ENCODE results near the gene ATP11A.

Gene ATP11A

DNA sequence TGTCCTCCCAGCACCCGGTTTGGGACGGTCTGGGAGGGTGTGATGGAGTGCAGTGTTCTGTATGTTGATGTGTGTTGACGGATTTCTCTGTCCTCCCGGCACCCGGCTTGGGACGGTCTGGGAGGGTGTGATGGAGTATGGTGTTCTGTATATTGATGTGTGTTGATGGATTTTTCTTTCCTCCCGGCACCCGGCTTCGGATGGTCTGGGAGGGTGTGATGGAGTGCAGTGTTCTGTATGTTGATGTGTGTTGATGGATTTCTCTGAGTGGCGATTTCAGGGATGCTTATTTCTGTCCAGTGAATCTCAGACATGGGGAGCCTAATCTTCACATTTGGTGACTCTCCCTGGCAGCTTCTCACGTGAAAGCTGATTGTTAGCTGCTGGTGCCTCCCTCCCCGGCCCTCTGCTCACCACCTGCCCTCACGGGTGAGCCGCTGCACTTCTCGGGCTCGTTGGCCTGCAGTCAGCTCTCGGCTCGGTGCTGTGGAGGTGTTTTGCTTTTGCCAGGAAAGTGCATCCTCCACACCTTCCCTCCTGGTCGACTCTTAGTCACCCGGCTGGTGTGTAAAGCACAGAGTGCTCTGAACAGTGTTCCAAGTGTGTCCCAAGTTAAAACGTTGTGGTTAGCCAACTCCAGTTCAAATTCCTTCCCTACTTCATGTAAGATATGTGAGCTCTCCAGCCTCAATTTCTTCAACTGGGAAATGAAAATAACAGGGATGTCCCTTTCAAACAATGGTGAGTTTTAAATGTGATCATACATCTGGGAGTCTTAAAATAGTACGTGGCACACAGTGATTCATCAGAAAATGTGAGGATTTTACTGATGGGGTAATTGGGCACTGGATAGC is 54.6 kb downstream of the ATP11A start:
- DNase-seq, result no peak

DNA sequence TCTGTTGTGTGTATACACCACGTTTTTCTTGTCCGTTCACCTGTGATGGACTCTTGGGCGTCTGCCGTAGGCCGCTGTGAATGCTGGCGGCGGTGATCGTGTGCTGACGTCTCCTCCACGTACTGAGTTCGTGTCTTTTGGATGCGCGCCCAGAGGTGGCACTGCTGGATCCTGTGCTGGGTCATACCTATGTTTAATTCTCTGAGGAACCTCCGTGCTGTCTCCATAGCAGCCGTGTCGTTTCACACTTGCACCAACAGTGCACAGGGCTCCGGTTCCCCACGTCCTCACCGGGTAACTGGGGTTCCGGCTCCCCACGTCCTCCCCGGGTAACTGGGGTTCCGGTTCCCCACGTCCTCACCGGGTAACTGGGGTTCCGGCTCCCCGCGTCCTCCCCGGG is 56.2 kb downstream of the ATP11A start:
- DNase-seq, result no peak

DNA sequence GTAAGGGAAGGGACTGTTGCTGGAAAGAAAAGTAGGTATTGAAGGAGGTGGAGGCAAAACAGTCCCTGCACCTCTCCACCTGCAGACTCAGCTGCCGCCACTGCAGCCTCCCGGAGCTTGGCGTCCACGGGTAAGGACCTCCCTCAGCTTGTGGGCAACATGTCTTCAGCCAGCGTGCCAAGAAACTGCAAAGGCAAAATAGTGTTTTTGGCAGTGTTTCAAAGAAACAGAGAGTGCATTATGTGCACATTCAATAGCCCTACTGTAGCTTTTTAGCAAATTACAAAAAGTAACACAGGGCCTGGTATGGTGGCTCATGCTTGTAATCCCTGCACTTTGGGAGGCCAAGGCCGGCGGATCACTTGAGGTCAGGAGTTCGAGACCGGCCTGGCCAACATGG is 57.4 kb downstream of the ATP11A start:
- DNase-seq, result no peak

DNA sequence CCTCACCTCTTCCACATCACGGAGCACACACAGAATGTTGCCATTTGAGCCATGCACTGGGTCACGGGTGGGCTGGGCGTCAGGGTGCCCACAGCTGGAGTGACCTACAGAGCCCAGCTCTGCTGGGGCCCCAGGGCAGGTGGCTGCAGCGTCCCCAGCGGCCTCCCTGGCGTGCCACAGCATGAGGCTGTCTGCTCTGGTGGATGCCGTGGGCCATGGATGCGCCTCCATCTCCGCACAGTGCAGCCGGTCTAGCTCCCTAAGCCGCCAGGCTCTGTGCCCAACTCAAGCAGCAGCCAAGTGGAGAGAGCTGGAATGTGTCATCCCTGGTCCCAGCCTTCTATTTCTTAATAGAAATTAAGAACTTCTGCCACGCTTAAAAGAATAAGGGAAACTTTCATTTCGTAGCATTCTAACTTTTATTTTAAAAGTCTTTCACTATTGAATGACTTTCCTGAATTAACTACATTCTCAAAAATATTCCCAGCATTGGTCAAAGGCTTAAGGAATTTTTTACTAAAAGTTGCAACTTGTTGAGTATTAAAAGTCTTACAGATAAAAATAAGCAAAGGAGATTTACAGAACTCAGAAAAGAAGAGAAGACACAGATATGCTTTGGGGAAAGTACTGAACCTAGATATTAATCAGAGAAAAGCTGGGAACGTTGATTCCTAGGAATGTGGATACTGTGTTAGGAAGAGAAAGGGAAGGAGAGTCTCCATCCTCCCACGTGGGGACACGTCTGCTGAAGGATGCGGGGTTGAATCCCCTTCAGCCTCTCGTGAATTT is 59.3 kb downstream of the ATP11A start:
- no peak for DNase-seq

DNA sequence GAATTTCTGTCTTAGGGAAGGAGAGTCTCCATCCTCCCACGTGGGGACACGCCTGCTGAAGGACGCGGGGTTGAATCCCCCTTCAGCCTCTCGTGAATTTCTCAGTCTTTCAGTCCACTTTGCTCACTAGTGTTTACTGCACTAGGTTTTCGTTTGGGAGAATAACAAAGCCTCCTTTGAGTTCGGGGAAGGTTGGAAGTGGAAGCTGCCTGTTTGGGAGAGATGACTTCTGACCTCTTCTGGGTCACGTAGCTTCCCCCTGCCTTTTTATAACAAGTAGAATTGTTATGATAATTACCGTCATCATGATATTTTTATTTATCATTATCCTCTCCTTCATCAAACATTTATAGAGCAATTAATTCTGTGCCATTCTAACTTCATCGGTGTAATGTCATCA is 60.7 kb downstream of the ATP11A start:
- no peak for DNase-seq

DNA sequence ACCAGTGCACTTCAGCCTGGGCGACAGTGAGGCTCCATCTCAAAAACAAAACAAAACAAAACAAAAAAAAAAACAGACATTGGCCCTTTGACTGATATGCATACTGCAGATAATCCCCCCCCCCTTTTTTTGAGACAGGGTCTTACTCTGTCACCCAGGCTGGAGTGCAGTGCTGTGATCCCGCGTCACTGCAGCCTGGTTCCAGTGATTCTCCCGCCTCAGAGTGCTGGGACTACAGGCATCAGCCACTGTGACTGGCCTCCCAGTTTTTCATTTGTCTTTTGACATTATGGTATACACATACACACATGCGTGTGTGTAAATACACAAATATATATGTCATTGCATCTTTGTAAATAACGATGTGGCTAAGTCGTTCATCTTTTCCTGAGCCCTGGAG is 61.8 kb downstream of the ATP11A start:
- DNase-seq, result no peak

DNA sequence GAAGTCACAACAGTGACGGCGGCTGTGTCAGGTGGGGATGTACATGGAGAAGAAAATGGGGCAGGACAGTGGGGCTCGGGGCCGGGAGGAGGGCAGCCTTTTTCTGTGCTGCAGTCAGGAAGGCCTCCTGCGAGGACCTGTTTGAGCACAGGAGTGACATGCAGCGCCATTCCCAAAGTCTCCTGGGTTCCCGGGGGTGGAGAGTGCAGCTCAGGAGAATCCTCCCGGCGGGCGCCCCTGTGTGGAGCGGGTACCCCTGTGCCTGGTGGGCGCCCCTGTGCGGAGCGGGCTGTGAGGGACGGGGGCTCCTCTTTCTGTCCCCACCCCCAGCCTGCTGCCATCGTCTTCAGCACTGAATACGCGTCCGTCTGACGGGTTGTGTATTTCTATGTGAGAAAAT is 62.4 kb downstream of the ATP11A start:
- no peak for DNase-seq

DNA sequence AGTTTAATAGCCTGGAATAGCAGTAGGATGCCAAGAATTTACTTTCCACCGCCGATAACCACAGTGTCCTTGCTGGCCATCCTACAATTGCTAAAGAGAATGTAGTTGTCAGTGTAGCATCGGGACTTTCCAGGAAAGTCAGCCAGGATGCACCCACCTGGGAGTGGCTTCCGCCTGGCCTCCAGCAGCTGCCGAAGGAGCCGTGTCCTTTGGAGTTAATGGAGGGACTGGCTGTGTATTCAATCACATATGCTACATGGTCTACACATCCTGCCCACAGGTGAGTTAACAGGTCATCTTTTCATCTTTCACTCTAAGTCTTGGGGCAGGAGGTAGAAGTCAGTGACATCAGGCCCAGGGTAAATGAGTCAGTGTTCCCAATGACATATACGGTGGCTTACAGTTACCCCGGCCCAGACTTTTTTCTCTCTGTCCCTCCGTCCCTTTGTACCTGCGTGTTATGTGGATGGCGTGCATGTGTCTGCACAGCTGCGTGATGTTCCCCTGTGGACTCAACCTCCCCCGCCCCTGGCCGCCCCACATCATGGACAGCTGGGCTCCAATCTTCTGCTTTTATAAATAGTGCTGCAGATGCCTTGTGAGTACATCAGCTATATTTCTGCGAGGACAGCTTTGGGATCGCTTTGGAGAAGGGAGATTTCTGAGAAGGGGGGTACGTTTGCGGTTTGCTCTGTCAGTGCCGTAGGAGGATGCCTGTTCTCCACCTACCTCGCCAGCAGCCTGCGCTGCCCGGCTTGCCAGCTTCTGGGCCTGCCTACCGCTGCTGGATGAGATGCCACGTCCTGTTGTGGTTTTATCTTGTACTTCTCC is 63.1 kb downstream of the ATP11A start:
- peak; percentile 28 for DNase-seq

DNA sequence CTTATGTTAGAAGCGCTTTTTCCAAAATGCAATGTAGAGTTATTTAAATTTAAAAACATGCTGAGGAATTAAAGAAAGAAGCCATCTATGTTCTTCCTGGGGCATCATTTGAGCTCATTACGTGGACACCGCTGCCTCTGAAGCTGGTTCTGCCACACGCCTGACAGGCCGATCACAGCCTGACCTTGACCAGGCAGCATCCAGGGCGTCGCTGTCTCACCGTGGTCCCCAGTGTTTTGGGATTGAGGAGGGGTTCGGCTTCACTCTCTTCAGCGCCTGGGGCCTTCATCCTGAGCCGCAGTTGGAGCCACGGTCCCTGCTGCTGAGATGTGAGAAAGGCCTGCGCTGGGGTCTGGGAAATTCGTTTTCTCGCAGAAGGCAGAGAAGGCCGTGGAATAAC is 64.0 kb downstream of the ATP11A start:
- no peak for DNase-seq

DNA sequence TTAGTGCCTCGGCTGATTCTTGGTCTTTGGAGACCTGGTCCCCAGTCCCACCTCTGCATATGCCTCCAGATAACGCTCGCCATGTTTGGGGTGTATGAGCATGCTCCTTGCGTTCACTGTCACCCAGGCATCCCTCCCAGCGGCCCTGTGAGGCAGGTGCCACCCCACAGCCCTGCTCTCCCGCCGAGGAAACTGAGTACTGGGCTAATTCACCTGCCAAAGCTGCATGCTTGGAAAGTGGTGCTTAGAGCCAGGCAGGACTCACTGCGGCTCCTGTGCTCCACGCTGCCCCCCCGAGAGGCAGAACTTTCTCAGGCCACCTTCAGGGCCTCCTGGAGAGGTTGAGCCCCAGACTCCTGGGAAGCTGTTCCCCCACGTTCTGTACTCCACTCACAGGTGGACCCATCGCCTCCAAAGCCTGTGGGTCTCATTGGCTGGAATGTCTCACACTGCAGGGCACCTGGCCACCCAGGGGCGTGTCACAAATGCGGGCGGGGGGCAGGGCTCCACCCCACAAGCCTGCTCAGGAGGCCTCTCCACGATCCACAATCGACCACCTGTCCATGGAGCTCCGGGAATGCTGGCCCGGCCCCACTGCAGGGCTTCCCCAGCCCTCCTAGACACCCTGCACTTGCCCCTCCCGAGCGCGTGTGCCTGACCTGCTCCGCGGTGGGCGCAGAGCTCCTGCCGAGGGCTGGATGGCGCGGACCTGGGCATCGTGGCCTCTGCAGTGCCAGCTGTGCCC is 64.6 kb downstream of the ATP11A start:
- no peak for DNase-seq

DNA sequence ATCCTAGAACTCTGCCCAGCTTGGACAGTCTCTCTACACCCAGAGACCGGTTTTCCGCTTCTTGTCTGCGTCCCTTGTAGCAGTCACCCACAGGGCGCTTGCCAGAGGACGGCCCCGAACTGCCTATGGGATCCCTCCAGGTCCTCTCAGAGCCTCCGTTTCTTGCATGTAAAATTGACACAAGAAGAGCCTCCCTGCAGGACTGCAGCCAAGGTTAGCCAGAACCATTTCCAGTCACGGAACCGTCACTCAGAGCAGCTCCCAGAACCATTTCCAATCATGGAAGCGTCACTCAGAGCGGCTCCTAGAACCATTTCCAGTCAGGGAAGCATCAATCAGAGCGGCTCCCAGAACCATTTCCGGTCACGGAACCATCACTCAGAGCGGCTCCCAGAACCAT is 65.5 kb downstream of the ATP11A start:
- DNase-seq, result no peak

DNA sequence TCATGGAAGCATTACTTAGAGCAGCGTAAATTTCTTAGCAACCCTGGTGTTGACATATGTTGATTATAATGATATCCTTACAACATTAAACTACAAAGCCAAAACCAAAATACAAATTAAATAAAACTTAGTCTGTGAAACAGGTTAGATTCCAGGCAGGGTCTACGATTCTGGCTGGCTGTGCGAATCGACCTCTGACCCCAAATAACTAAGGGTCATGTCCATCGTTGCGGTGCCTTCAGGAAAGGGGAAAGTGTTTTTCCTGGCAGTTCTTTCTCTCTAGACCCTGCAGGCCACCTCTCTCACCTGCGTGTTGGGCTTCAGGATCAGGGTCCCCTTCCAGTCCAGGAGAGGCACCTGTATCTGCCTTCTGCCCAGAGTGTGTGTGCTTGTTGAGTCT is 66.2 kb downstream of the ATP11A start:
- no peak for DNase-seq

DNA sequence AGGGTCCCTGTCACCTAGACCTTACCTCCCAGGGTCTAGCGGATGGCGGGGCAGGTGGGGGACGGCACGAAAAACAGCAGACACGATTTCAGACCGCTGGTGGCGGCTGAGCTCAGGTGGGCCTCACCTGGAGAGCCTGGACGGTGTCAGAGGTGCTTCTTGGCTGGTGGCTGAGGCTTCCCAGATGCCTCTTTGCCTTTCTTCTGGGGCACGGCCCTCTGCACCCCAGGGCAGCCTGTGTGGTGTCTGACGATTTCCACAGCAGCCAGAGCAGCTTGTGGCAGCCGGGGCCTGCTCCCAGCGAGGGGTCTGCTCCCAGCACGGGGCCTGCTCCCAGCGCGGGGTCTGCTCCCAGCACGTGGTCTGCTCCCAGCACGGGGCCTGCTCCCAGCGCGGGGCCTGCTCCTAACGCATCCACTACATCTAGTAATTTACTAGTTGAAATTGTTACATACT is 66.7 kb downstream of the ATP11A start:
- DNase-seq, result no peak

DNA sequence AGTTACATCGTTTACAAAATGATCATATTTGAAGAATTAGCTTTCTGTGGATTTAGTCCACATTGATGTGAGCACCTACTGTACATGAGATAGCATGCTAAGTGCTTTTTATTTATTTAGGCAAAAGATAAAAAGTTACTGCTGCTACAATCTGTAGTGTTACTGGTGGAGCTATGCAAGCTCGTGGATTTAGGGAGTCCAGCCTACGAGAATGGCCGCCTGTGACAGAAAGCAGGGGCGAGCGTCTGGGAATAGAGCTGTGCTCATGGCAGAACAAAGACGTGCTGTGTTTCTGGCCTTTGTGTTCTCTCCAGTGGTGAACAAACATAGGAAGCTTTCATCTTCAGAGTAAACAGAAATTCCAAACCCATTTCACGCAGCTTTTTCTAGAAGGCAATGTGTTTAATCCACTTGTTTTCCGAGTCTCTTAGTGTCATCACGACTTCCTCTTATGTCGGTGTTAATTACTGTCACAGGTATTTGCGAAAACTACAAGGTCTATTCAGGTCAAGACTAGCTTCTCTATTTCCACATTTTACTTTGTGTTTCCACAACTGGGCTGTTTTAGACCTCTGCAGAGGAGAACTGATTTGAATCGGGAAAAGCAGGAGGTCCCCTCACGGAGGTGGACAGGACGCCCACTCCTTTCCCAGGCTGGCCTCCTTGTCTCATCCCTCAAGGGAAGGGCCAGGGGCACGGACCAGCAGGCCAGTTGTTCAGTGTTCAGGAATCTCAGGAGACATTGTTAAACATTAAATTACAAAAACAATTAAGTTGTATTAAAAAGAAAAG is 67.3 kb downstream of the ATP11A start:
- no peak for DNase-seq

DNA sequence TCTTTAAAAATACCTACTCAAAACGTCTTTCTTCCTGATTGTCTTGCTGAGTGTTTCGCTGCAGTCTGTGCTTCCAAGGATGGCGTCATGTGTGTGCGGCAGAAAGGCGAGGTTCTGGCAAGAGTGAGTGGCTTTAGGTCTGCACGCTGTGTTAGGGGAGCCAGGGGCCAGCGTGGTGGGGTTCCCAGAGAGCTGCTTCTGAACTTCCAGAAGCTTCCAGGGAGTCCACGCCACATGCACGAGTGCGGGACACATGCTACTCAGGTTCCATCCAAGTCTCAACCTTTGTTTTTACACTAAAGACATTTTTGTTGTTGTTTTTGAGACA is 67.9 kb downstream of the ATP11A start:
- DNase-seq, result no peak

DNA sequence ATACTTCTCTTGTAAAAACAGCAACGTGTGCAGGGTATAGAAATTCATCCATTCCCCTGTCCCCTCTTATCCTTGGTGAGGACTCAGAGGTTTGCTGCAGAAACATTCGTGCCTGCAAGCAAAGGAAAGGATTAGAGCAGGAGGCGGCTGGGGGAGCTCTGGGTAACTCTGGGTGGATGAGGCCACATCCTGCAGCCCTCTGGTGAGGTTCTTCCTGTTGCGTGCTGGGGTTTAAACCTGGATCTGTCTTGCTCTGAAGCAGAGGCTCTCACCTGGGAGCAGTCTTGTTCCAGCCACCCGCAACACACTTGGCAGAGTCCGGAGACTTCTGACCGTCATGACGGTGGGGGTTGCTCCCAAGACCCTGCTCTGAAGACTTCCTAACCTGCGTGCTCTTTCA is 69.2 kb downstream of the ATP11A start:
- no peak for DNase-seq

DNA sequence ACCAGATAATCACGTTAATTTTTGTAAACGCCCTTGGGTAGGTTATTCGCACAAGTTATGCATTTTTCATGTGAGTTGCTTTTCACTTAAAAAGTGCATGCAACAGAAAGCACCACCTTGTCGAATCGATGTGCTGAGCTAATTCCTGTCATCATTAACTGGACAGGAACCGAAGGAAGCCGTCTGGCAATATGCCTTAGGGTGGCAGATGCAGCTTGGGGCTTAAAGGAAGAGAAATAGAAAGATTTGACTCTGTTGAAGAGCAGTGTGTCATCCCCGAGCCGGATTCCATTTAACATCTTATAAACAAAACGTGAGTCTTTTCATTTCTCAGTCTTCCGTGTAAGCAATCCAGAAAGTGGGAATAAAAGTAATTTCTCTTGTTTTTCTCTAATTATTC is 70.0 kb downstream of the ATP11A start:
- DNase-seq, result no peak

DNA sequence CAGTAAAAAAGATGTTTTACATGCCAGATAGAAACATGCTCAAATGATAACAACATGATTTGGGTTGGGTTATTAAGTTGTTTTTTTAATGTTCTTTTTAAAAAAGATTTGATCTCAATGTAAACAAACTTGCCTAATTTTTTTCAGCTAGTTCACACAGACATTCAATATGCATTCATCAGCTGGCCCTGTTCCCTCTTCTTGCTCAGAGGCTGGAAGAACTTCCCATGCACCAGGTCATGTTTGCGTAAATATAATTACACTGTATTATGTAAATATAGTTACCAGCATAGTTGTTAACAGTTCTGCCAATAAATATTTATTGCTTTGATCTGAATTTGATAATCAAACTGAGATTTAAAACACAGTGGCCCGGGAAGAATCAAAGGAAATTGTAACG is 70.6 kb downstream of the ATP11A start:
- DNase-seq, result no peak

DNA sequence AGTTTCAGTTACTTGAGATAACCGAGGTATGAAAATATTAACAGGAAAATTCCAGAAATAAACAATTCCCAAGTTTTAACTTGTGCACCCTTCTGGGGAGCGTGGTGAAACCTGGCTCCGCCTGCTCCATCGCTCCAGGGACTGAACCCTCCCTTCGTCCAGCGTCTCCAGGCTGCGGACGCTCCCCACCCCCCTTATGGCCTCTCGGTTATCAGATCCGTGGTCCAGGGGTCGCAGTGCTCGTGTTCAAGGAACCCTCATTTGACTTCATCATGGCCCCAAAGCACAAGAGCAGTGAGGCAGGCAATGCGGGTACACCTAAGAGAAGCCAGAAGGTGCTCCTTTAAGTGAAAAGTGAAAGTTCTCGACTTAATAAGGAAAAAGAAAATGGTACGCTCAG is 71.1 kb downstream of the ATP11A start:
- no peak for DNase-seq

DNA sequence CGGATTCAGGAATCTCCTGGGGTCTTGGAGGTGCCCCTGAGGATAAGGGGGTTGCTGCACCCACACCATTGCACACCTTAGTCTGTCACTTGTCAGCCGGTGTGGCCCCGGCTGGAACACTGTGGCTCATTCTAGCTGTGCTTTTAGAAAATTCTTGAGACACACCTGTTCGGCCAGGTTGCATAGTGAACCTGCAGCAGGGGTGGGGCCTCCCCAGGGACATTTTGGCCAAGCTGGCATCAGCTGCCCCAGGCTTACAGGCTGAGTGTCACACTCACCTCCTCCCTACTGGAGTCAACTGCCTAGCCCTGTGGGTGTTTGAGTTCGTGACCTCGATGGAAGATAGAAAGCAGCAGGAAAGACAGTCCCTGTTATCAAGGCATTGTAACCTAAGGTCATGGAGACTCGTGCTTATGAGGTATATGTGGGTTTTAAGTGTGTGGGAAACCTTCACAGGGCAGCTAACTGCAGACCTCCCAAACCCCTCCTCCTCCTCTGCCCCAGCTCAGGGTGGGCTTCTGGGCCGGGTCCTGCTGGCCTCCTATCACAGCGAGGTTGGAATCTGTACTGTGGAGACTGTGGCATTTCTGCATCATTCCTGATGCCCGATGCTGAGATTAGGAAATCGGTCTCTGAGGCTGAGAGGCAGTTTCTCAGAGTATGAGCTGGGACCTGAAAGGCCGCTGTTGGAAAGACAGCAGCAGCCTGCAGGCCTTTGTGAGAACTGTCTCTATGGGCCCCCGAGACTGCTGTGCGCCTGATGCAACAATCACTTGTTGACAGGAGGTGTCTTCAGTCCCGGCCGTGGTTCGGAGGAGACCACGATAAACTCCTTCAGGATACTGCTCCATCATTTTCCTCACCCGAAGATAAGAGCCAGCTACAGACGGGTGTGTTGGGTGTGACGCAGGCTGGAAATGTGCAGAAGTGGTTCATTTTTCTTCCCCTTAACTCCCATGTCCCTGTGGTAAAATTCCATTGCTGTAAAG is 72.2 kb downstream of the ATP11A start:
- DNase-seq, result no peak

DNA sequence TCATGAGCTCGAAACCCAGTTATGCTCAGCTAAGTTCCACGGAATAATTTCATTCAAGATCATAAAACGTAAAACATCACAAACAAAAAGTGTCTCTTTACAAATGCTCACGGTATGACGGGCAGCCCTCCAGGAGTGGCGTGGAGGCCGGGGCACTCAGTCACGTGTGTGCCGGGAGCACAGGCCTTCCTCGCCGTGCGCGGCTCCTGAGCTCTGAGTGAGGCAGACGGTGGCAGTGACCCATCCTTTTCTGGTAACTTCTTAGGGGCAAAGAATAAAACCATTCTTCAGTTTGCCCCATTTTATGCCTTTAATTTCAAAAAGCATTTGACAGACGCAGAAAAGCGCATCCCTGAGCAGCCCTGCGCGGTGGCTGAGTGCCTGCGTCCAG is 72.8 kb downstream of the ATP11A start:
- DNase-seq, result no peak

All from stimulated activated CD8-positive, alpha-beta memory T cell treated with anti-CD3 and anti-CD28 coated beads, Interleukin-4, amount 100 ng/mL, for 48 hours (primary cell).